HG02885 (cell line): ENCODE results near the gene TACR2.
"Not testable (repeated sequence)": the region's sequence is repeated elsewhere in the genome, so short reads cannot be mapped to it uniquely, and the experiment has no call there.

Source experiments
- ATAC-seq: cut with Tn5 transposase; IDR thresholded peaks from one replicate; pipeline ENCODE4 v1.9.1; 2021; ENCODE audit warnings: mild to moderate bottlenecking; ENCODE audit not compliant: unreplicated experiment, poor library complexity

Gene TACR2

DNA sequence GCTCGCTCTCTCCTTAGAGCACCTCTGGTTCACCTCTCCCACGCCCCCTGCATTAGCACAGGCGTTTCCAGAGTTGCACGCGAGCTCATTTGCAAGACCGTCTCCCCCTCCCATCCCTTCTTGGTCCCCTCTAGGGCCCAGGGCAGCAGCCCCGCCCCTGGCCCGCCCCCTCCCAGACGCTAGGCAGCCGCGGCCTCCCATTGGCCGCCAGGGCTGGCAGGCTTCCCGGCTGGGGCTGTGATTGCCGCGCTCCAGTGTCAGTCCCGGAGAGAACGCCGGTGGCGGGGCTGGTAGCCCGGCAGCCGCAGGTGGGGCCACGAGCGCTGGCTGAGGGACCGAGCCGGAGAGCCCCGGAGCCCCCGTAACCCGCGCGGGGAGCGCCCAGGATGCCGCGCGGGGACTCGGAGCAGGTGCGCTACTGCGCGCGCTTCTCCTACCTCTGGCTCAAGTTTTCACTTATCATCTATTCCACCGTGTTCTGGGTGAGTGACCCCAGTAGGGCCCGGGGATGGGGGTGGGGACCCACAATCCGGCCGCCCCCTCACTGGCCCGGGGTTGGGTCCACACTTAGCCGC lies 34.6 kb upstream of the TACR2 start, which contains the start of gene TSPAN15:
Gene TSPAN15 (plus strand): TSS at position 257 of the 575 bp plus-strand sequence. CDS start 130 bp downstream, at position 387.
- peak; percentile 85 for ATAC-seq

DNA sequence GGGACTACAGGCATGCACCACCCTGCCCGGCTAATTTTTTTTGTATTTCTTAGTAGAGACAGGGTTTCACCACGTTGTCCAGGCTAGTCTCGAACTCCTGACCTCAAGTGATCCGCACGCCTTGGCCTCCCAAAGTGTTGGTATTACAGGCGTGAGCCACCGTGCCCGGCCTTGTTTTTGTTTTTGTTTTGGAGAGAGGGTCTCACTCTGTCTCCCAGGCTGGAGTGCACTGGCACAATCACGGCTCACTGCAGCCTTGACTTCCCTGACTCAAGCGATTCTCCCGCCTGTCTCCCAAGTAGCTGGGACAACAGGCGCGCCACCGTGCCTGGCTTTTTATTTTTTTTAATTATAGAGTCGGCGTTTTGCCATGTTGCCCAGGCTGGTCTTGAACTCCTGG lies 33.7 kb upstream of the TACR2 start:
- not testable (repeated sequence) for ATAC-seq

DNA sequence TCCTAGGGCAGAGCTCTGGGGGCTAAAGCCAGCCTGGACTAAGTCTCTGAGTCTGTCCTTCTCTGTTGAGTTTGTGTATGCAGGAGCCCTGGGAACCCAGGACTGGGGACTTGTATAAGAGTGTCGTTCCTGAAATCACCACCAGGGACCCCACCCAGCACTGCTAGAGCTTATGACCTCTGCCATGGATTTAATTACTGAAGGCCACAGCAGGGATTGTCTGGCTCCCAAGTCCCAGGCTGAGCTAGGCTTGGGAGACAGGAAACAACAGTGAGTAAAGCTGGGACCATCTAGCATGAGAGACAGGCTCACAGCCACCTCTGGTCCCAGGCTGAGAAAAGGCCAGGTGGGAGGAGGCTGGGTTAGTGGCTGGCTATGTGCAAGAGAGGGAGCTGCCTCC lies 33.1 kb upstream of the TACR2 start:
- ATAC-seq = peak; percentile 64

DNA sequence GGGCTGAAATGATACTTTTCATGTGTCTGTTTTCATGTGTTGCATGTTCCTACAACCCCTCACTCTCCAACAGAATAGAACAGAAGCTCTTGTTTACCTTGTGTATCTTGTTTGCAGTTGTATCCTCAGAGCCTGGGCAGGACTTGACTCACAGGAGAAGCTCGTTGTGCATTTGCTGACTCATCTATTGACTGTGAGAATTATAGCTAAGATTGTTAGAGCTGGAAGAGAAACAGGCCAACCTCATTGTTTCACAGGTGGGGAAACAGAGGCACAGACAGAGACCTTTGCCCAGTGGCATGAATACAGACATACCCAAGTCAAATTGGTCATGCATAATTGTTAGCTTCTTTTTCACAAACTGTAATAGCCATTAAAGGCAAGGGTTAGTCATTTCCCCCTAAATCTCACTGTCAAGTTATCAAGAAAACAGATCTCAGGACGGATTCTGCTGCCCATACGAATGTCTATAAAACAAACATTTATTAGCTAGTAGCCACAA lies 30.0 kb upstream of the TACR2 start:
- no peak for ATAC-seq

DNA sequence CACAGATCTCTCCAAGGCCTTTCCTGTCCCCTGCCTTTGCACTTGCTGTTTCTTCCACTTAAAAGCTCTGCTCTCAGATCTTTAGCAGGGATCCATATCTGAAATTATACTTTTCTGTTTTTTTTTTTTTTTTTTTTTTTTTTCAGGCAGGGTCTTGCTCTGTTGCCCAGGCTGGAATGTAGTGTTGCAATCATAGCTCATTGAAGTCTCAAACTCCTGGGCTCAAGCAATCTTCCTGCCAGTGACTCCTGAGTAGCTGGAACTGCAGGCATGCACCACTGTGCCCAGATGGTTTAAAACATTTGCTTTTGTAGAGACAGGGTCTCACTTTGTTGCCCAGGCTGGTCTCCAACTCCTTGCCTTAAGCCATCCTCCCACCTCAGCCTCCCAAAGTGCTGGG lies 29.5 kb upstream of the TACR2 start:
- ATAC-seq = no peak

DNA sequence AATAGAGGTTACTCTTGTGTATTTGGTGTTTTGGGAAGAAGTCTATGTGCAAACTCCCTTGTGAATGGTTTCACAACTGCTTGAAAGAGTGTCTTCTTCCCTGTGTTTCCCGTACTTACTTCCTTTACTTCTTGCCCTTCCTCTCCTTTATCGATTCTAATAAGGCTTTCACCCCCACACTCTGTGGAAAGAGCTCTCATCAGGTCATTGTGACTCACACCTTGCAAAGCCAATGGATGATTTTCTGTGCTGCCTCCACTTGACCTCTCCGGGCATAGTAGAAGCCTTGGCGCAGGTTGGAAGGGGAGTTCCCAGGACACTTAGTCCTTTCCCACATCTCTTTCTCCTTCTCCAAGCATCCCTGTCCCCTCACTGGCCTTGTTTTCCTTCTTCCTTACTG lies 28.3 kb upstream of the TACR2 start:
- ATAC-seq = no peak

DNA sequence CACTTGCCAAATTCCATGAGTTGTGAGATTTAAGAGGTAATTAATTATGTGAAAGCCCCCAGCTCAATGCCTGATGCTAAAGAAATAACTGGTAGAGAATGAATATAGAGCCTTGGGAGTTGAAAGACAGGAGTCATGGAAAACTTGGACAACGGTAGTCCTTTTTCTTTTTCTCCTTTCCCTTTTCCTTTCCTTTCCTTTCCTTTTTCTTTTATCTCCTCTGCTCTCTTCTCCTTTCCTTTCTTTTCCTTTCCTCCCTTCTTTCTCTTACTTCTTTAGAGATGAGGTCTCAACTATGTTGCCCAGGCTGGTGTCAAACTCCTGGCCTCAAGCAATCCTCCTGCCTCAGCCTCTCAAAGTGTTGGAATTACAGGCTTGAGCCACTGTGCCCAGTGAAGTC lies 26.6 kb upstream of the TACR2 start:
- ATAC-seq = no peak

DNA sequence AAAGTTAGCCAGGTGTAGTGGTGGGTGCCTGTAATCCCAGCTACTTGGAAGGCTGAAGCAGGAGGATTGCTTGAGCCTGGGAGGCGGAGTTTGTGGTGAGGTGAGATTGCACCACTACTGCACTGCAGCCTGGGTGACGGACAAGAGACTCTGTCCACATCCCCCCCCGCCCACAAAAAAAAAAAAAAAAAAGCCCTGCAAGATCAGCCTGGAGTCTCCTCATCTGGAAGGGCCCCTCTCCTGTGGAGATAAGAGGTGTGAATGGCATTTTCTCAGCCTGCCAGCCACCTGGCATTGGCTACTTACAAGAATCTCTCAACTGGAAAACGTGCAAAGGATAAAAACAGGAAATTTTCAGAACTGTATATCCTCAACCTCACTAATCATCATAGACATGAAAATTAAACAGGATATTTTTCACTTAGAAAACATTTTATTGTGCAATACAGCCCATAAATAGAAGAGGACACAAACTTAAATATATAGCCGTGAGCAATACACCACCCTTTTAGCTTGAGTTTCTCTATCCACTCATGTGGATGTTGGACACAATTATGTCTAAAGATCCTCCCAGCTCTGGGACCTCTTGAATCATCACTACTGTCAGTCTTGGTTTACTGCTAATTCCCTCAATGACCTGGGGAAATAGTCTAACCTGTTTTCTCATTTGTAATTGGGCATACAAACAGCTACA lies 23.2 kb upstream of the TACR2 start:
- no peak for ATAC-seq

DNA sequence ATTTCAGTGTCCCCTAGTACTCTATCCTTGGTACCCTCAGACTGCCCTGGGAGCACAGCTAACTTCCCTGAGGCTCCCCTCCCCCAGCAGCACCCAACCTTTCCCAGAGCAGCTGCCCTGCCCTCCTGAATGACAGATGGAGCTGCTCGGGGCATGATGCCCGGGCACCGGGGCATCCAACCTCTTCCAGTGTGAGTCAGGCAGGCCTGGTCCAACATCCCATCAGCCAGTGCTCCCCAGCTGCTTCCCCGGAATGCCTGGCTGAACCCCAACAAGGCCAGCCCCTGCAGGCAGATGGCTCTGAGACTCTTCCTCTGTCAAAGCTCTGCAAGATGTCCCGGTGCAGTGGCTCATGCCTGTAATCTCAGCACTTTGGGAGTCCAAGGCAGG lies 22.6 kb upstream of the TACR2 start:
- no peak for ATAC-seq

DNA sequence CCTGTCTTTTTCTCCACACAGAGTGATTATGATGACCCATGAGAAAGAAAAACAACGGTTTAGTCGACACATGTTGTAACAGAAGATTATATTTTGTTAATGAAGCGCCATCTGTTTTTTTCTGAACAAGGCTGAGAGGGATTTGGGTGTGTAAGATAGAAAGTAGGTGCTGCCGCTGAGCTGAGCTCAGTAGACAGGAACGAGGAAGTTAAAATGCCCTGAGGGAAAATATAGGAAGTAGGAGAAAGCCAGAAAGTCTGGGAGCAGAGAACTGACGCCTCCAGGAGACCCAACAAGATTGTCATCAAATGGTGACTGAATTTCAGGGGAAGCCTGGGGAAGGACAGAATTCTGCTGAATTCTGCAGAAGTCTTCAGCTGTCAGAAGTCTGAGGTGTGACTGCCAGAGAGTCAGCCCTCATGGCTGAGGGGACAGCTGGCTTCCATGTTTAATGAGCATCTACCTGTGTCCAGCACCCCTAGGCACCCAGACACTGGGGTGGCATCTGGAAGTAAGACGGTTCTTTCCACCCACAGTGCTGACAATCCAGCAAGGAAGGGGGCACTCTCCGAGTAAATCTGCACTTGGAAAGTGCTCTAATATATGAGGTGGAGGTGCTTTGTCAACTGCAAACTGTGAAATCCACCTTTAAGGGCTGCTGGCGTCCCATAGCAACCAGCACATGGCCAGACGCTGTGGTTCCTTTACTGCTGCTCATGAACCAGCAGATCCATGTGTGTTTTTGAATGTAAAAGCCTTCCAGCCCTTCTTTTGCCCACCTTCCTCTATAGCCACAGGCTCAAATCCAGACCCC lies 22.0 kb upstream of the TACR2 start:
- ATAC-seq = no peak

DNA sequence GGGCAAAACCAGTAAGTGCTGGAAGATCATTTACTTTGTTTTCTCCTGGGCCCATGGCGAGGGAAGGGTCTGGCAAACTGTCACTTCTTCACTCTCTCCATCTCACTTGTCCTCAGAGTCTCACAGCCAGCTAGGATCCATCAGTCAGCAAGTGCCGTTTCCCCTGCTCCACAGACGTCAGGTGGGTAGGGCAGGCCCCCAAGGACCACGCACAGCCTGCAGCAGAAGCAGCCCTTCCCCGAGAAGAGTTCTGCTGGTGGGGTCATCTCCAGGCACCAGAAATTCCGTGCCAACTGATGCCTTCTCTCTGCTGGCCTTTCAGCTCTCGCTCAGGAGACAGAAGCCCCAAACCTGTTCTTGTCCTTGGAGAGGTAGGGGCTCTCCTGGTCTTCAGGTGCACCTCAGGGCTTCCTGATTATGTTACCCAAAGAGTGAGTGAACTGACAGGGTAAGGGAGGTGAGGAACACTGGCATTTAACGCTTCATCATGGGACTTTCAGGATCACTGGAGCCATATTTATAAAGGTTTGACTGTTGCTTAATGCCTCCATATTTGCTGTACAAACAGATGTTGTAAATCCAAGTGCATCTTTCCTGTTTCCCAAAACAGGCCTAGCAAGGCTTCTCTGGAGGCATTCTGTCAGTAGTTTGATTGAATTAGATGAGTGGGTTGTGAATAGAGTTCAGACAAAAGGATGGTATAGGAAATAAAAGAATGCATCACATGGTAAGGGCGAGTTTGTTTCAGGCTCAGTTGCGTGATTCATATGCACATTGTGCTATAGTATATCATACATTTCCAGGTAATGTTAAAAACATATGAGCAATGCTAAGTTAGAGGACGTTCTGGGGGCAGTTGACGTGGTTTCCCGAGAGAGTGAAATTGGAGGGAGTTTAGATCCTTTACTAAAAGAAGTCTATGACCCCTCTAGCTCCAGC lies 20.9 kb upstream of the TACR2 start:
- ATAC-seq = no peak

DNA sequence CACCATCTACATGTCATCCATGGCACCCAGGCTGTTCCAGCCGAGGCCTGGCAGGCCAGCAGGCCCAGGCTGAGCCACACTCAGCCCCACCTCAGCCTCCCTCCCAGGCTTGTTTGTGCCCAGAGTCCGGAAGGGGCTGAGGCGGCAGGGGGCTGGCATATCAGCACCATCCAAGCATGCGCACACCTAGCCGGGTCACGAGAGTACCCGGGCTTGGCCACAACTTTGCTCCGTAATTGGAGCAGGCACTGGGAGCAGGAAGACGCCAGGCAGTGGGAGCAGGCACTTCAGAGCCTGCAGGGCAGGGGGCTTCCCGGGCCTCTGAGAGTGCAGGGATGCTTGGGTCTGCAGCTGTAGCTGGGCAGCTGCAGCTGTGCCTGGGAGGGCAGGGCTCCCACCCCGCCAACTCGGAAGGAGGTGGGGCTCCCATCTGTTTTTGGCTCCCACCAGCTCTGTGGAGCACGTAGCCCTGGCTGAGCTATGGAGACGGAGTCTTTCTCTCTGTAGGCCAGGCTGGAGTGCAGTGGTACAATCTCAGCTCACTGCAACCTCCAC lies 19.3 kb upstream of the TACR2 start:
- ATAC-seq = no peak

DNA sequence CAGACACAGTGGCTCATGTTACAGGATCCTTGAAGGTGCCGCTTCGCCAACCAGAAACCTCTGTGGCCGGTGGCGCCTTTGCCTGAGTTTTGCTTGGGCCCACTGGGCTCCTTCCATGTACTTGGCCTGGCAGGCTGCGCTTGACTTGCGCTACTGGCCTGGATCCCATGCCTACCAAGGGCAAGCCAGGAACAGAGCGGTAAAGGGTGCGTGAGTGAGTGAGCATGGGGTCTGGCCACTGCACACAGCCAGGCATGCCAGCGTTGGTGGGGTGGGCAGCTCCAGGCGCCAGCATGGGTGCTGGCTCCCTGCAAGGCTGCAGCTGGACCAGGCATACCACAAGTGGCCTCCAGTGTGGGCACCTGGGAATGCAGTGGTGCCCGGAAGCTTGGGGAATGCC lies 18.2 kb upstream of the TACR2 start:
- no peak for ATAC-seq

DNA sequence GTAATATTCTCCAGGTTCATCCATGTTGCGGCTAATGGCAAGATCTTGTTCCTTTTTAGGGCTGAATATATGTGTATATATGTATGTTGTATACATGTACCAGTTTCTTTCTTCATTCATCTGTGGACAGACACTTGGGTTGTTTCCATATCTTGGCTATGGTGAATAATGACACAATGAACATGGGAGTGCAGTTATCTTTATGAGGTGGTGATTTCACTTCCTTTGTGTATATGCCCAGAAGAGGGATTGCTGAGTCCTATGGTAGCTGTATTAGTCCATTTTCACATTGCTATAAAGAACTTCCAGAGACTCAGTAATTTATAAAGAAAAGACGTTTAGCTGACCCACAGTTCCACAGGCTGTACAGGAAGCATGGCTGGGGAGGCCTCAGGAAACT lies 17.5 kb upstream of the TACR2 start:
- ATAC-seq = no peak

DNA sequence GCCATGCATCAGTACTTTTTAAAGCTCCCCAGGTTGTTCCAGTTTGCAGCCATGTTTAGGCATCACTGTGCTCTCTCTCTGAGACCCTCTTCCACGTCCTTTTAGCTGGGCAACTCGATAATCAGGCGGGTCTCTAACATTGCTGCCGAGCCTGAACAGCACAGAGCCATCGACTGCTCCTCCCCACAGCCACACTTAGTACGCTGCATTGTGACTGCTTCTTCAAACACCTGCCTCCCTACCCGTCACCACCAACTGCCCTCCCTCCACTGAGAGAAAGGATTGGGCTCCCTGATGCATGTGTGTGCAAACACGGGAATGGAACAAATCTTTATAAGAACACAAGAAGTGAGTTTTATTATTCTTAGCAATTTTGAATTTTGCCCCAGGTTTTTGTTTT lies 11.4 kb upstream of the TACR2 start:
- ATAC-seq = no peak

DNA sequence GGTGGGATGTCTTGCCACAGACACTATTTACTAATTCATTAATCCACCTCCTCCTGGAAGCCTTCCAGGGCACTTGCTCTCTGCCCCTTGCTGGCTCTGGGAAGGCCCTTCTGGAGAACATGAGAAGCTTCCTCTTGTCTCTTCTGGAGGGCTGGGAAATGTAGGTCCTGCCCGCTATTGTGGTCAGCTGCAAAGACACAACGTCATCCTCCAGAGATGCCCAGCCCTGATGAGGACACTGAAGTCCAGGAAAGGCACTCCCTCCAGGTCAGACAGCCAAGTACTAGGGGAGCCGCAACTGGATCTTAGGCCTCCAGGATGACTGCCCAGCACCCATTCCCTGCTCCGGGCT lies 9.6 kb upstream of the TACR2 start:
- ATAC-seq = no peak

DNA sequence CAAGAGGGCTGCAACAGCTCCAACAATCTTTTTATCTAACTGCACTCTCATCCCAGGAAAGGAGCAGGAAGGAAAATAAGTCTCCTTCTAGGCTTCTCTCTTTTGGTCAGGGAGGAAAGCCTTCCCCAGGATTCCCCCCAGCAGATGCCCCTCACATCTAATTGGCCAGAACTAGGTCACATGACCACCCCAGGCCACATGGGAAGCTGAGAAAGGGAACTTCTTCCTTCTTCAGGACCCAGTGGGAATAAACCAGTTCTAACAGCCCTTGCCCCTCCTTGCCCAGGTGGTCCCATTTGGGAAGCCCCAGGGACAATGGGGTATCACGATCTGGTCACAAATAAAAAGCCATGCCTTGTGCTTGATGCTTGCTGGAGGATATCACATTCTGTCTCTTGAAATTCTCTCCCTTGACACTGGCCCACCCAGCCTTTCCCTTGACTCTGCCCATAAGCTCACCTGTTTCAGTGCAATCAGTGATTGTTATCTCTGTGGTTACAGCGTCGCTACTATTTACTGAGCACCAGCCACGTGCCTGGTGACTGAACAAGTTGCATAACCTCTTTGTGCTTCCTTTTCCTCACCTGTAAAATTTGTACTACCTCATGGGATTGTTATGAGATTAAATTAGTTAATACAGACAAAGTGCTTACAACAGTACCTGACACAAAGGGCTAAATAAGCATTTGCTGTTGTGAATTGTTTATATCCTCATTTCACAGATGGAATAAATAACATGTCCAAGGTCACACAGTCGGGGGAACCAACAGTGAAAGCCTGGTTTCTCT lies 9.0 kb upstream of the TACR2 start:
- ATAC-seq = no peak

DNA sequence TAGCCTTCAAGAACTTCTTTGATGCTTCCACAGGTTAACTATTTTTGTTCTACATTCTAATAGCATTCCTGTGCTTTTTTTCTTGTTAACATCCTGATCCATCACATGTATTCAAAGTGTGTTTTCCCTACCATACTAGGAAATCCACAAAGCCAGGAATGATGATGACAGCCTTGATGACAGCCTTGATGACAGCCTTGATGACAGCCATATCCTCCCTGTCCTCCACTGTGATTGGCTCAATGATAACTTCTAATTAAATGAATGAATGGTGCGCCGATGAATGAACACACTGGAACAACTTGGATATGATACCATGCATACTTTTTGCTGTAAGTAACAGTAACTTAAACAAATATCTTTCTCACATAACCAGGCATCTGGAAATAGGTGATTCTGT lies 8.3 kb upstream of the TACR2 start:
- no peak for ATAC-seq

DNA sequence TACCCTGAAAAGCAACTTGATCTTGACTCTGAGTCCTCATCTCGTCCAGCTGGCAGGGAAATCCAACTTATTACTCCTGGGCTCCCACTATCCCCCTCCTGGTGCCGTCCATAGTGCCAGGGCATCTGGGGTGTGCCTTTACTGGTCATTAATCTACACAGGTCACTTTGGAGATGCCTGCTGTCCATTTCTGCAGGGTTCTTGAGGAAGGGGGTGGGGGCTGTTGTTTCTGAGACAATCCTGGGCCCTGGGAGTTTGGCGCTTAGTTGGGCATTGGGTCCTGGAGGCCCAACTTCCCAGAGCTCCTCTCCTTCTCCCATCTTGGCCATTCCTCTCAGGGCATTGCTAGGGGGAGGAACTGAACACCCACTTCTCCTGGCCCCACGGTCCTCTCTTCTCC lies 6.0 kb upstream of the TACR2 start:
- ATAC-seq = no peak
